ENCODE results near the gene ATRNL1.

The ATRNL1 gene

DNA sequence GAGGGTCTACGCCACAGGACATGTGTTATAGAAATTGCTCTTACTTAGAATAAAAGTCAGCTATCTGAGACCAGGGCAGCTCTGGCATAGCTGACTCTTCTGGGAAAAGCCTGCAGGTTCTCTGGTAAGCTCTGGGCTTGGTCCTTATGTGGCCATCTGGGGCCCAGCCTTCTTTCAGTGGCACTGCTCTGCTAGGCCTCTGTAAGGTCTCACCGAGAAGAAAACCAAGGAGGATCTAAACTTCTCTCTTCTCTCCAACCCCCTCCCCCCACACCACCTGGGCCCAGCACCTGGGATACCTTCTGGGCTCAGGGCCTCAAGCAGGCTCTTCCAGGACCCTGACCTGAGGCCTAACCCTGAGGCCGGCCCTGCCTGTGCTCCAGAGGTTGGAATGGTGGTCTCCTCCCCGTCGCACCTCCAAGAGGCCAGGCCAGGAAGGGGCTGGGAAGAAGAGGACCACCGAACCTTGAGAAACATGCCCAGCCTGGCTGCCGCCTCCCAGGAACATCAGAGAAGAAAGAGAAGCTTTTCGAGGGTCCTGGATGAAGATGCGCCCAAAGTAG, 856.2 kb downstream of the ATRNL1 start:
- Histone ChIP-seq H3K4me1 (ENCODE audit: control insufficient read depth in 1 of 2, insufficient read depth in 2 of 2, low read length in 2 of 2) (peaks cover 3 to 7% of the 10 kb centered on the region in 2 experiments), H3K9me3 (ENCODE audit: insufficient read depth, low read depth, low read length) (no peaks in the 10 kb centered on the region), H4K8ac (ENCODE audit: low read depth, low read length) (no peak overlapping the region), H3K27me3 (ENCODE audit: insufficient read depth, low read length) (no peaks in the 10 kb centered on the region), H3K4me2 (ENCODE audit: low read length) (no peak overlapping the region), H2AK5ac (ENCODE audit: low read length) (no peak overlapping the region), H3K79me1 (ENCODE audit: low read length) (no peaks in the 10 kb centered on the region), H2BK120ac (ENCODE audit: insufficient read depth, low read length, poor library complexity) (no peak overlapping the region), H4K12ac (ENCODE audit: low read depth, low read length) (no peak overlapping the region), H3K23ac (ENCODE audit: low read length) (no peak overlapping the region), H3K27ac (ENCODE audit: low read depth, low read length) (no peak overlapping the region), H3K4ac (ENCODE audit: low read depth, low read length) (no peak overlapping the region), H3K4me3 (ENCODE audit: low read depth, low read length) (no peak overlapping the region), H3K14ac (ENCODE audit: low read length) (no peak overlapping the region), H3K79me2 (ENCODE audit: control insufficient read depth, insufficient read depth, low read length, poor library complexity) (no peaks in the 10 kb centered on the region), H3K36me3 (ENCODE audit: control insufficient read depth in 1 of 2, insufficient read depth in 2 of 2, low read length in 2 of 2) (no peaks in the 10 kb centered on the region), H4K91ac (ENCODE audit: low read depth, low read length) (no peak overlapping the region), H2BK12ac (ENCODE audit: low read length) (no peak overlapping the region), H3K9ac (ENCODE audit: low read length) (no peak overlapping the region), H3K18ac (ENCODE audit: low read length) (no peak overlapping the region), H2BK5ac (ENCODE audit: low read depth, low read length, poor library complexity) (no peak overlapping the region), H2AFZ (ENCODE audit: insufficient read depth, low read length, poor library complexity) (no peak overlapping the region)
- WGBS (ENCODE audit: extremely low coverage, insufficient coverage, insufficient read length), result no CpG with 5 or more reads among the region's 9 CpGs
- no peak for DNase-seq

DNA sequence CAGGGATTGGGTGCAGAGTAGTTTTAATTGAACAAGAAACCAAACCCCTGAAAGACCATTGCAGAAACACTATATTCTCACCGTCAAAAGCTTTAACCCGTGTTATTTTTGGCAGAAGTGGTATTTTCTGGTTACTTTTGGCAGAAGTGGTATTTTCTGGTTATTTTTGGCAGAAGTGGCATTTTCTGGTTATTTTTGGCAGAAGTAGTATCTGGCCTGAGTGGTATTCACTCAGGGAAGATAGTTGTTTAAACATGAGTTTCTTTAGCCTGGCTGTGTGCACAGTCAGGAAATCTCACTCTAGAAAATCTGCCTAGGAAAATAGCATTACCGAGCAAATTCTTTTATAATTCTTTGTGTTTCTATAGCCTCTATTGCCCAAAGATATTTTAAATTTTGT, 857.2 kb downstream of the ATRNL1 start:
- no peak overlapping the region for H4K12ac ChIP-seq (ENCODE audit: low read depth, low read length)
- no CpG with 5 or more reads among the region's 3 CpGs for WGBS (ENCODE audit: extremely low coverage, insufficient coverage, insufficient read length)
- H2AFZ ChIP-seq (ENCODE audit: insufficient read depth, low read length, poor library complexity), result no peak overlapping the region
- H3K14ac ChIP-seq (ENCODE audit: low read length), result no peak overlapping the region
- DNase-seq, result no peak
- H2AK5ac ChIP-seq (ENCODE audit: low read length), result no peak overlapping the region
- no peak overlapping the region for H2BK120ac ChIP-seq (ENCODE audit: insufficient read depth, low read length, poor library complexity)
- H3K23ac ChIP-seq (ENCODE audit: low read length), result no peak overlapping the region
- H4K91ac ChIP-seq (ENCODE audit: low read depth, low read length), result no peak overlapping the region
- no peak overlapping the region for H3K9ac ChIP-seq (ENCODE audit: low read length)
- H3K36me3 ChIP-seq (ENCODE audit: control insufficient read depth in 1 of 2, insufficient read depth in 2 of 2, low read length in 2 of 2), result no peaks in the 10 kb centered on the region
- H3K4ac ChIP-seq (ENCODE audit: low read depth, low read length), result no peak overlapping the region
- H3K4me3 ChIP-seq (ENCODE audit: low read depth, low read length), result no peak overlapping the region
- H3K4me2 ChIP-seq (ENCODE audit: low read length), result no peak overlapping the region
- H3K27me3 ChIP-seq (ENCODE audit: insufficient read depth, low read length), result no peaks in the 10 kb centered on the region
- H3K27ac ChIP-seq (ENCODE audit: low read depth, low read length), result no peak overlapping the region
- H2BK12ac ChIP-seq (ENCODE audit: low read length), result no peak overlapping the region
- H3K18ac ChIP-seq (ENCODE audit: low read length), result no peak overlapping the region
- no peaks in the 10 kb centered on the region for H3K79me1 ChIP-seq (ENCODE audit: low read length)
- H3K9me3 ChIP-seq (ENCODE audit: insufficient read depth, low read depth, low read length), result no peaks in the 10 kb centered on the region
- no peak overlapping the region for H4K8ac ChIP-seq (ENCODE audit: low read depth, low read length)
- H2BK5ac ChIP-seq (ENCODE audit: low read depth, low read length, poor library complexity), result no peak overlapping the region
- H3K4me1 ChIP-seq (ENCODE audit: control insufficient read depth in 1 of 2, insufficient read depth in 2 of 2, low read length in 2 of 2), result peaks cover under 1 to 4% of the 10 kb centered on the region in 2 experiments
- no peaks in the 10 kb centered on the region for H3K79me2 ChIP-seq (ENCODE audit: control insufficient read depth, insufficient read depth, low read length, poor library complexity)

DNA sequence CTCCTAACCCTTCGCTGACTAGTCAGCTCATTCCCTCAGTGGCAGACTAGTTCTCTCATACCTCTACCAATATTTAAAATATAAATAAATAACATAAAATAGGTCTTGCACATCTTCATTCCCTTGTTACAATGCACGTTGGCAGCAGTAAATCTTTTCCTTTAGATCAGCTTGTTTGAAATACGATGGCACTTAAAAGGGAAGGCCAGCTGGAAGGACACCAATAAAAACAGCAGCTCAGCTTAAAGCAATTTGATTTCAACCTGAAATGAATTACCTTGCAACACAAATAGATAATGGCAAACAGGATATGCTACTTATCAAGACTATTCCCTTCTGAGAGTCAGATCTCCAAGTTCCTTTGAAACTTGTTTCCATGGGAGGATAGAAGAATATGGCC, 858.1 kb downstream of the ATRNL1 start:
- no peak overlapping the region for H3K18ac ChIP-seq (ENCODE audit: low read length)
- no CpG with 5 or more reads among the region's 3 CpGs for WGBS (ENCODE audit: extremely low coverage, insufficient coverage, insufficient read length)

DNA sequence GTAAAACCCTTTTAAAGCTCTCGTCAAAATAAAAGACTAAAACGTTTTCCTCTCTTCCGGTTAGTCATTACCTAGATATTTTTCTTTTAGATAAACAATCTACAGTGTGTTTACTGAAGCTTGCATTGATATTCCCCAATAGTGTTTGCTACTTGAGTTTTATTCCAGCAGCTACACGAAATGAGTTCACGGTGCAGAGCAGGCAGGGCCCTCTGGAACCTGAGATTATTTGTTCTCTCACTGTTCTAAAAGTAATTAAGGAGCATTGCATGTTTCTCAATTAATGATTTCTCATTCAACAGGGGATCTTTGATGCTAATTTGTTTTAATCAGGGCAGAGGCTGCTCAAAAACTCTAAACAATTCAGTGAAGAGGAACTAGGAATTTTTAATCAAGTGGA, 860.1 kb downstream of the ATRNL1 start:
- H3K23ac ChIP-seq (ENCODE audit: low read length), result no peak overlapping the region
- H2AK5ac ChIP-seq (ENCODE audit: low read length), result no peak overlapping the region
- no peaks in the 10 kb centered on the region for H3K36me3 ChIP-seq (ENCODE audit: control insufficient read depth in 1 of 2, insufficient read depth in 2 of 2, low read length in 2 of 2)
- no peak overlapping the region for H2AFZ ChIP-seq (ENCODE audit: insufficient read depth, low read length, poor library complexity)
- H3K4me3 ChIP-seq (ENCODE audit: low read depth, low read length), result no peak overlapping the region
- H4K12ac ChIP-seq (ENCODE audit: low read depth, low read length), result no peak overlapping the region
- no peak overlapping the region for H2BK5ac ChIP-seq (ENCODE audit: low read depth, low read length, poor library complexity)
- no peak overlapping the region for H4K91ac ChIP-seq (ENCODE audit: low read depth, low read length)
- no peaks in the 10 kb centered on the region for H3K9me3 ChIP-seq (ENCODE audit: insufficient read depth, low read depth, low read length)
- H3K4me2 ChIP-seq (ENCODE audit: low read length), result no peak overlapping the region
- H3K79me1 ChIP-seq (ENCODE audit: low read length), result no peaks in the 10 kb centered on the region
- no peaks in the 10 kb centered on the region for H3K27me3 ChIP-seq (ENCODE audit: insufficient read depth, low read length)
- H4K8ac ChIP-seq (ENCODE audit: low read depth, low read length), result no peak overlapping the region
- H2BK12ac ChIP-seq (ENCODE audit: low read length), result no peak overlapping the region
- H3K9ac ChIP-seq (ENCODE audit: low read length), result no peak overlapping the region
- H3K27ac ChIP-seq (ENCODE audit: low read depth, low read length), result no peak overlapping the region
- no peak for DNase-seq
- H3K18ac ChIP-seq (ENCODE audit: low read length), result no peak overlapping the region
- no peak overlapping the region for H3K14ac ChIP-seq (ENCODE audit: low read length)
- no peaks in the 10 kb centered on the region for H3K4me1 ChIP-seq (ENCODE audit: control insufficient read depth in 1 of 2, insufficient read depth in 2 of 2, low read length in 2 of 2)
- H2BK120ac ChIP-seq (ENCODE audit: insufficient read depth, low read length, poor library complexity), result no peak overlapping the region
- no peaks in the 10 kb centered on the region for H3K79me2 ChIP-seq (ENCODE audit: control insufficient read depth, insufficient read depth, low read length, poor library complexity)
- H3K4ac ChIP-seq (ENCODE audit: low read depth, low read length), result no peak overlapping the region
- no CpG with 5 or more reads among the region's 5 CpGs for WGBS (ENCODE audit: extremely low coverage, insufficient coverage, insufficient read length)

More for the DNA sequence above, 858.1 kb downstream of the ATRNL1 start:
- Histone ChIP-seq H3K27me3 (ENCODE audit: insufficient read depth, low read length) (no peaks in the 10 kb centered on the region), H3K4ac (ENCODE audit: low read depth, low read length) (no peak overlapping the region), H4K91ac (ENCODE audit: low read depth, low read length) (no peak overlapping the region), H3K79me2 (ENCODE audit: control insufficient read depth, insufficient read depth, low read length, poor library complexity) (no peaks in the 10 kb centered on the region), H2BK5ac (ENCODE audit: low read depth, low read length, poor library complexity) (no peak overlapping the region), H3K27ac (ENCODE audit: low read depth, low read length) (no peak overlapping the region), H2BK12ac (ENCODE audit: low read length) (no peak overlapping the region), H3K4me2 (ENCODE audit: low read length) (no peak overlapping the region), H4K8ac (ENCODE audit: low read depth, low read length) (no peak overlapping the region), H3K36me3 (ENCODE audit: control insufficient read depth in 1 of 2, insufficient read depth in 2 of 2, low read length in 2 of 2) (no peaks in the 10 kb centered on the region), H3K23ac (ENCODE audit: low read length) (no peak overlapping the region), H4K12ac (ENCODE audit: low read depth, low read length) (no peak overlapping the region), H3K79me1 (ENCODE audit: low read length) (no peaks in the 10 kb centered on the region), H3K9ac (ENCODE audit: low read length) (no peak overlapping the region), H3K14ac (ENCODE audit: low read length) (no peak overlapping the region), H2AK5ac (ENCODE audit: low read length) (no peak overlapping the region), H3K4me3 (ENCODE audit: low read depth, low read length) (no peak overlapping the region), H2AFZ (ENCODE audit: insufficient read depth, low read length, poor library complexity) (no peak overlapping the region), H2BK120ac (ENCODE audit: insufficient read depth, low read length, poor library complexity) (no peak overlapping the region), H3K9me3 (ENCODE audit: insufficient read depth, low read depth, low read length) (no peaks in the 10 kb centered on the region), H3K4me1 (ENCODE audit: control insufficient read depth in 1 of 2, insufficient read depth in 2 of 2, low read length in 2 of 2) (peaks cover 0 to 2% of the 10 kb centered on the region in 2 experiments)
- DNase-seq, result no peak

Data from trophoblast cell (in vitro differentiated cells and primary cell).